HG03460 (cell line): ENCODE results near the gene ALDOC.
"Not testable (repeated sequence)": the region's sequence is repeated elsewhere in the genome, so short reads cannot be mapped to it uniquely, and the experiment has no call there.

Source experiments
- ATAC-seq: cut with Tn5 transposase; IDR thresholded peaks from one replicate; pipeline ENCODE4 v1.9.1; 2021; ENCODE audit not compliant: unreplicated experiment

The ALDOC gene

DNA sequence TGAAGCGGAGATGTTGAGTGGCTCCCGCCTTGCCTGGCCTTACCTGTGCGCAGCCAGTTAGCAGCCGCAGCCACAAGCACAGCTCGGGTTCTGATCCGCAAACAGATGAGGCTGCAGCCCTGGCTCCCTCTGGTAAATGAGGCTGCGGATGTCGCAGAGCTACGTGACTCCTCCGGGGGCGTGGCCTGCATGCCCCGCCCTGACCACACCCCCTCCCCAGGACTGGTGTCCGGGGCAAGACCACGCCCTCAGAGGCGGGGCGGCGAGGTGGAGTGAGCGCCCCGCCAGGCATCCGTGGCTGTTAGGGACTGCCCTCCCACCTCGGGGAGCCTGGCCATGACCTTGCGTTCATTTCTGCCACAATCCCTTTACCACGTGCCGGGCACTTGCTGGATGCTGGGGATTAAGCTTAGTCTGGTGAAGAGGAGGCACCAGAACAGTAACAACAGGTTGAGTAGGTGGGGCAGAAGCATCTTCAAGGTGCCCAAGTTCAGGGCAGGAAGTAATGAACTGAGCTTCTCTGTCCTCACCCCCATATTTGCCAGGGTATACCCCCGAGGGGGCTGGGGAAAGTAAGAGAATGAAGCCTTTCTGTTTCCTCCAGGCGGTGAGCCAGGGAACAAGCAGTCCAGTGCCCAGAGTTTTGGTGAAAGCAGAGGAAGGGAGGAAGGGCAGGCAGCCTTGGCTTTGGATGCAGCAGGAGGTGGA is at the start of gene ALDOC:
ALDOC (minus strand) TSS at position 138 of the 708 bp plus-strand sequence. CDS start 1,363 bp downstream, outside the sequence.
- peak; percentile 80 for ATAC-seq

DNA sequence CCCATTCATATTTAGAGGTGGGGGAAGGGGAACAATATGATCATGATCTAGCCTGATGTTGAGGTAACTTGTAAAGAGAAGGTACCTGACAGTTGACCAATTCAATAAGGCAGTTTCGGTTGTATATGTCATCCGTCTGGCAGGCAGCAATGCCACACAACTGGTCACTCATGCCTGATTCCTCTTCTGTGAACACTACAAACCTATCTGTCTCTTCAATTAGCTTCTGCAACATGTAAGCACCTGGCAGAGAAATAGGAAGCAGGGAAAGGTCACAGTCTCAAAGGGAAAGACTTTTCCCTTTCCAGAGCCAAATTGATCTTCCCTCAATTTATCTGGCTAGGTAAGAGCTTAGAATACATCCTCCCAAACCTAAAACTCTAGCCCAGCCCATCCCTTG is 47.5 kb upstream of the ALDOC start:
- no peak for ATAC-seq

- no peak for ATAC-seq
These were observed 47.0 kb upstream of the ALDOC start for GRCh38 chr17:28623696-28624095.

DNA sequence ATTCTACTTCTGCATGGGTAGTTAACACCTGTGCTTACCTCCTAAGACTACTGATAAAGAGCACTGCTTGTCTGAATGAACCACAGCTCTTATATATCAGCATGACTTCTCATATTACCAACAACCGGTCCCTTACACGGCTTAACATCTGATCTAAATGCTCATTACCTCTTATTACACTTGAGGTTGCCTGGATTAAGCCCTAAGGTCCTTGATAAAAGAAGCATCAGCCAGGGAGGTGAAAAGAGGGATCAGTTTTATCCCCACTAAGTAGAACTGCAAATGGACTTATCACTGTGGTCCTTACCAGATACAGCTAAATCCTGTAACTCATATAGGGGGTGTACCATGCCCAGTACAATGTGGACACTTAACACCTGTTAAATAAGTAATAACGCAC is 45.5 kb upstream of the ALDOC start:
- ATAC-seq, result no peak

GRCh38 chr17:28620010-28620409 is 43.3 kb upstream of the ALDOC start:
- no peak for ATAC-seq

GRCh38 chr17:28618464-28618863 is 41.8 kb upstream of the ALDOC start:
- no peak for ATAC-seq

DNA sequence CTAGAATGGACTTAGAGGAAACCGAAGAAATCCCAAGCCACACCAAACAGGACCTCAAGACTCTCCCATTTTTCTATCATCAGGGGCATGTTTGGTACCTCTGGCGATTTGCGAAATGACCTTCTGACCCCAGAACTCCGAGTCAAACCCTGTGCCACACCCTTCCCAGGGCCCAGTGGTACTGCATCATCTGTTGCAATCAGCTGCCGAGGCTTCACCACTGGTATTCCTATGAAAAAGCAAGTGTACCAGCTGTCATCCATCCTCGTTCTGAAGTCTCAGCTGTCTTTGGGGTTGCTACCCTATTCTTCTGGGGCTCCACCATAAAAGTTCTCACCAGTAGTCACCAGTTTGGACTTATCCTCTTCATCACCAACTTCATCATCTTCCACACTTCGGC is 39.6 kb upstream of the ALDOC start:
- ATAC-seq, result no peak

GRCh38 chr17:28615260-28615940 is 38.7 kb upstream of the ALDOC start:
- ATAC-seq, result no peak

GRCh38 chr17:28613931-28614381 is 37.3 kb upstream of the ALDOC start, which contains the start of gene RSKR:
Gene RSKR (minus strand): TSS chr17:28614185. CDS start chr17:28614161, 24 bp downstream.
- no peak for ATAC-seq

GRCh38 chr17:28612936-28613872 is 36.5 kb upstream of the ALDOC start:
- ATAC-seq, result no peak

DNA sequence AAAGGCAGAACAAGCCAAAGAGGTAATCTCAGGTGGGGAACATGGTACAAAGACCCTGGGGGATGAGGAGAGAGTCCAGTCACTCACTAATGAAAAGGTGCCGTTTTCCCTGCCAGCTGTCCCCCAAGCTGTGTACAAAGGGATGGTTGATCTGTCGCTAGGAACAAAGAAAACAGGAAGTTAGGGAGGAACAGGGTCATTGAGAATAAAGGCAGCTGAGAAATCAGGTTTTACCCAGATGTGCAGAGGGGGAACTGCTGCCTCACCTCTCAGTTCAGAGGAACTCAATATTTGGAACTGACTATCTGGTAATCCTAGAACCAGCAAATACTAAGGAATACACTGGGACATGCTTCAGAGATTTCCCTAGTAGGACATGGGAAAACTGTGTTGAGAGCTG is 35.8 kb upstream of the ALDOC start:
- no peak for ATAC-seq

- no peak for ATAC-seq
These were observed 33.7 kb upstream of the ALDOC start for GRCh38 chr17:28610376-28610775.

DNA sequence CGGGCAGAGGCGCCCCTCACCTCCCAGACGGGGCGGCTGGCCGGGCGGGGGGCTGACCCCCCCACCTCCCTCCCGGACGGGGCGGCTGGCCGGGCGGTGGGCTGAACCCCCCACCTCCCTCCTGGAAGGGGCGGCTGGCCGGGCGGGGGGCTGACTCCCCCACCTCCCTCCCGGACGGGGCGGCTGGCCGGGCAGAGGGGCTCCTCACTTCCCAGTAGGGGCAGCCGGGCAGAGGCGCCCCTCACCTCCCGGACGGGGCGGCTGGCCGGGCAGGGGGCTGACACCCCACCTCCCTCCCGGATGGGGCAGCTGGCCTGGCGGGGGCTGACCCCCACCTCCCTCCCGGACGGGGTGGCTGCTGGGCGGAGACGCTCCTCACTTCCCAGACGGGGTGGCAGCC is 27.3 kb upstream of the ALDOC start:
- ATAC-seq, result not testable (repeated sequence)

- peak; percentile 41 for ATAC-seq
These were observed 22.9 kb upstream of the ALDOC start for GRCh38 chr17:28599311-28600184.

DNA sequence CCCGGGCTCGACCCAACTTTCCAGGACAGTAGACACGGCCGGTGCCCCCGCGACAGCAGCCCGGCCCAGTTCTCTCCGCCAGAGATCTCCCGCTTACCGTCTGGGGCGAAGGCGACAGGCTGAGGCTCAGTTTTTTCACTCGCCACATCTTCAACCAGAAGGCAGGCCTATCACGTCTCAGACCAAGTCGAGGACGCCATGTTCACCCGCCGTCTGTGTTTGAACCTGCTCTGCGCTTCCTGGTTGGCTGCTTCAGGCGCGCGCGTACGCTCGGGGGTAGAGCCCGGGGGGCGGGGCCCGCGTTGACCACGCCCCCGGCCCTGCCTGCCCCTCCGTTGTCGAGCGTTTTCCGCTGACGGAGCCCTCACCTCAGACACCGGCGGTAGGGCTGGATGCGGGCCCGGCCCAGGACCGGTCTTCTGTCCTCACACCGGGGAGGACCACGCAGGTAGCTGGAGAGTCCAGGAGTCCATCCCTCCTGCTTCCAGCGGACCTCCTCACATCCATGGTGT is 22.2 kb upstream of the ALDOC start, which contains the start of gene SPAG5:
SPAG5 (minus strand) TSS at position 227 of the 512 bp plus-strand sequence; CDS start at position 148, 79 bp downstream.
- ATAC-seq, result peak; percentile 82

GRCh38 chr17:28598389-28598788 is 21.7 kb upstream of the ALDOC start:
- ATAC-seq, result no peak

GRCh38 chr17:28597606-28598383 is 21.1 kb upstream of the ALDOC start:
- ATAC-seq, result no peak

- ATAC-seq, result no peak
These were observed 15.6 kb upstream of the ALDOC start for GRCh38 chr17:28592260-28592659.

GRCh38 chr17:28585851-28586250 is 9.2 kb upstream of the ALDOC start:
- ATAC-seq, result no peak
